GM18873 (cell line): ENCODE results near the gene RALBP1.

ENCODE experiments used
- ATAC-seq: cut with Tn5 transposase; IDR thresholded peaks from one replicate; pipeline ENCODE4 v1.9.1; 2021; ENCODE audit warnings: mild to moderate bottlenecking, moderate library complexity, moderate number of reproducible peaks; ENCODE audit not compliant: unreplicated experiment, low FRiP score

RALBP1 gene

DNA sequence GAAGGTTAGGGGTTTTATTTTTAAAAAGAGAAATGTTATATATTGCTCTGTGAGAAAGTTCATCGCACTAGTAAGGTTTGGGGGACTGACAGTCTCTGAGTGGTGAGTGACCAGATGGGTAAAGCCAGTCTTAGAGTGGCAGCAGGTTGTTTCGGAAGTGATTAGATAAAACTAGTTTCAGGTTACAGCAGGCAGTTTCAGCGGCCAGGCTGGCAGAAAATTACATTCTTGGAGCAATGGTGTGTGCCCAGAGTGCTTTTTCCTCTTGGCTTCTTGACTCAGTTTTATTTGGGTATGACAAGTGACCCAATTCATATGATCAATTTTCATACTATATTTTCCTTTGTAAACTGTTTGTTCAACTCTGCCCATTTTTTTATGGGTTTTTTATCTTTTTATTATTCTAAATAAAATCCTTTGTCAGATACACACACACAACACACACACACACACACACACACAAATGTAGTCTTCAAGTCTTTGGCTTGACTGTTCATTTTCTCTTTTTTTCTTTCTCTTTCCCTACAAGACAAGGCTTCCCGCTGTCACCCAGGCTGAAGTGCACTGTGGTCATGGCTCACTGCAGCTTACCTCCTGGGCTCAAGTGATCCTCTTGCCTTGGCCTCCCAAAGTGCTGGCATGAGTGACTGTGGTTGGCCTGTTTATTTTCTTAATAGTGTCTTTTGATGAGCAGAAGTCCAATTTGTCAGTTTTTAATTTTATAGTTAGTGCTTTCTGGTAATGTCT, 30.9 kb downstream of the RALBP1 start:
- no peak for ATAC-seq

DNA sequence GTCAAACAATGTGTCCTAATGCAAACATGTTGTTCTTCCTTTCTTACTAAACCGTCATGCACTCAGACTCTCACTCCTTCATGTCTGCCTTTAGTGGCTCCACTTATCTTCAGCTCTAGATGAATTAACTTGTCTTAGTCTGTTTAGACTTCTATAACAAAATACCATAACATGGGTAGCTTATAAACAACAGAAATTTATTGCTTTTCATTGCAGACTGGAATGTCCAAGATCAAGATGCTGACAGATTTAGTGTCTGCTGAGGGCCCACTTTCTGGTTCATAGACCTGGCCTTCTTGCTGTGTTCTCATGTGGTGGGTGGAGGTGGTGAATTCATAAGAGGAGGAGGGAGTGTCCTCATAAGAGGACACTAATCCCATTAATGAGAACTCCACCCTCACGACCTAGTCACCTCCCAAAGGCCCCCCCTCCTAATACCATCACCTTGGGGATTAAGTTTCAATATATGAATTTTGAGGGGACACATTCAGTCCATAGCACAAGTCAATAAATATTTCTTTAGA, 32.3 kb downstream of the RALBP1 start:
- no peak for ATAC-seq

DNA sequence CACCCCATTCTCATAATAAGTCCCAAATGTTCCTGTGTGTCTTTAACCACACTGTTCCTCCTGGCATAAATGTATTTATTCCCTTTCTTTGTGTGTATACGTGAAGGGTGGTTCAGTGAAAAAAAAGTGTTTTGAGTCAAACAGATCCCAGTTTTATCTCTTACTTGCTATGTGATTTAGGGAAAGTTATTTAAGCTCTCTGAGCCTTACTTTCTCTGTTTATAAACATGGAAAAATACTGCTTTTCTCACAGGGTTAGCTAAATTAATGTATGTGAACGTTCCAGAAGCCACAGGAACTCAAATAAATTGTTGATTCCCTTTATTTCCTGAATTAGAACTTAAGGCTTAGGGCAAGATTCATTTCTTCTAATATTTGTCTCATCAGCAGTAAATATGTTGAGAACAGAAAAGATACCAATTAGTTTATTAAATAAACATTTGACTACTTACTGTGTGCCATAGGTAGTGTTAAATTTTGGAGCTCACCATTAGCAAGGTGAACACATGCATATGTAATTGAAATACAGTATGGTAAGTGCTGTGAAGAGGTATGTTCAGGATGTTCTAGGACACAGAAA, 33.2 kb downstream of the RALBP1 start:
- no peak for ATAC-seq

DNA sequence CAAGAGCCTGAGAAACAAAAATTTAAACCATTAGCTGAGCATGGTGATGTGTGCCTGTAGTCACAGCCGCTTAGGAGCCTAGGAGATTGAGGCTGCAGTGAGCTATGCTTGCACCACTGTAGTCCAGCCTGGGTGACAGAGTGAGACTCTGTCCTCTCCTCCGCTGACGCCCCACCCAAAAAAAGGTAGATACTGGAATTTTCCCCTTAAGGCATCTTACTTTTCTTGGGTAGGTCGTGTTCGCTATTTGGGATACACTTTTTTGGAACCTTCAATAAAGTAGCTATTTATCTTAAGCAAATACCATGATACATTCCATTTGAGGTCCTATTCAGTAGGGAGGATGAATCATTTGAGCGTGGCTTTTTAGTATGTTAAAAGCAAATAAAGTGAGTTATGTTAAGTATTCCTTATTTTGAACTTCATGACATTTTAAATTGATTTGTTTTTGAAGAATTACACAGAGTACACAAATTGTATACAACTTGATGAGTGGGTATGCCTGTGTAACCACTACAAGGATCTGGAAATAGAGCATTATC, 38.7 kb downstream of the RALBP1 start:
- ATAC-seq, result no peak

DNA sequence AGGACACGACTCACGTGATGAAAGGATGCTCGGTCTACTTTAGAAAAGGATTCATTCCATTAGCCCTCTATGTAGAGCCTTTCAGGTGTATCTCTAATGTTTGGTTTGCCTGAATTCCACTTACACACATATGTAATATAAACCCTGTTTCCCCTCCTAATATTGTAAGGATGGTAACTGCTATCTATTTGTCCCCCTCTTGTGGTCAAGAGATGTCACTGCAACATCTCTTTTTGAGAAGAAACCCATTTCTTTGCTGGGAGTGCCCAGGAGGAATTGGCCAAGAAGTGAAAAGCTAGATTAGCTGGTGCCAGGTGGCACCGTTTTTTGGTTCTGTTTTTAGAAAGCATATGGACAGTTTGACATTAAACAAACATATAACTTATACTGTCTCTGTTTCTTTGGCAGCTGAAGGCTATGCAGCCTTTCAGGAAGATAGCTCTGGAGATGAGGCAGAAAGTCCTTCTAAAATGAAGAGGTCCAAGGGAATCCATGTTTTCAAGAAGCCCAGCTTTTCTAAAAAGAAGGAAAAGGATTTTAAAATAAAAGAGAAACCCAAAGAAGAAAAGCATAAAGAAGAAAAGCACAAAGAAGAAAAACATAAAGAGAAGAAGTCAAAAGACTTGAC, 41.2 kb downstream of the RALBP1 start:
- ATAC-seq, result no peak

DNA sequence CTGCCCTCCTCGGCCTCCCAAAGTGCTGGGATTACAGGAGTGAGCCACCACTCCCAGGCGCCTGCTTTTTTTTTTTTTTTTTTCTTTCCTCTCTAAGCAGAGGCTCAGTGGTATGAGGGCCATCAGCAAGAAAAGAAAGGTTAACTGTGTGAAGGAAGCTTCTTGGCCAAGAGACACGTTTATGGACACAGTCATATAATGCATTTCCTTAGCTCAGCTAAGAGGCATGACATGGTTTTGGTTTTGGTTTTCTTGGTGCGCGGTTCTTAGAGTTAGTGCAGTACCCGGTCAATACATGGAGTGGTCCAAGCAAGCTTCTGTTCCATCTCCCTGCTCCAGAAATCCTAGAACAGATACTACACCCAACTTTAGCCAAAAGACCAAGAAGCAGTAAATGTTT, 42.6 kb downstream of the RALBP1 start:
- ATAC-seq, result no peak

DNA sequence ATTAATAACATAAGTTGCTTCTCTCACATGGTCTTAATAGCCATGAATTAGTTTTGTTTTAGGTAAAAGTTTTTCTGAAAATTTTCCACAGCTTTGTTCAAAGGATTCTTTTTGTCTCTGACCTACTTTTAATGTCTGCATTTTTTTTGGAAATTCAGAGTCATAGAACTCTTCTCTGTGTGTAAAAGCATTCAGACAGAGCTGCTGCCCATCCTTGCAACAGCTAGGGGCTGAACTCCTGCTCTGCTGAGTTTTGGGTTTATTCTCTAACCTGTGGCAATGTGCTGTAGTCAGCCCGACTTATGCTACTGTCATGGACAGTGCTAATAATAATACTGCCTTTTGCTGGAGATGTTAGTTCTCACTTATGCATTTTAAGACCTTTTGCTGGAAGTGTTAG, 44.1 kb downstream of the RALBP1 start:
- no peak for ATAC-seq

DNA sequence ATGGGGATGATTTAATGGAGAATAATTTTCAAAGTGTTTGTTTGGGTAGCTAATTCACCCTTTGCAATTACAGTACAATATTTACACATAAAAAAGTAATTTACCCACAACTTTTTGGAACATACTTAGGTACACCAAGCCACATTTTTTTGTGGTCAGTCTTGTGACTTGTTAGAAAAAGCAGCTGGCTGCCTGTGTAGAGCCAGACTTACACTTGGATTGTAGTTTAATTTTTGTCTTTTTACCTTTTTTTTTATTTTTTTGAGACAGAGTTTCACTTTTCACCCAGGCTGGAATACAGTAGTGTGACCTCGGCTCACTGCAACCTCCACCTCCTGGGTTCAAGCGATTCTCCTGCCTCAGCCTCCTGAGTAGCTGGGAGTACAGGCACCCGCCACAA, 45.4 kb downstream of the RALBP1 start:
- no peak for ATAC-seq

DNA sequence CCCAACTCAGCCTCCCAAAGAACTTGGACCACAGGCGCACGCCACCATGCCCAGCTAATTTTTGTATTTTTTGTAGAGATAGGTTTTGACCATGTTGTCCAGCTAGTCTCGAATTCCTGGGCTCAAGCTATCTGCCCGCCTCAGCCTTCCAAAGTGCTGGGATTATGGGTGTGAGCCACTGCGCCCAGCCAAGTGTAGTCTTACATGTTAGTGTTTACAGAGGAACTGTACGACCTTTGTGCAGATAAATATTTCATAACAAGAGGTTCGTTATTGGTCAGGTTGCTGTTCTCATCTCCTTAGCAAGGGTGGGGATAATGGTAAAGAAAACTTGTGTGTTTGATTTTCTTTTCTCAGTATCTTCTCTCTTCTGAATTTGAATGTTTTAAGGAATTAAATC, 46.5 kb downstream of the RALBP1 start:
- ATAC-seq, result no peak

DNA sequence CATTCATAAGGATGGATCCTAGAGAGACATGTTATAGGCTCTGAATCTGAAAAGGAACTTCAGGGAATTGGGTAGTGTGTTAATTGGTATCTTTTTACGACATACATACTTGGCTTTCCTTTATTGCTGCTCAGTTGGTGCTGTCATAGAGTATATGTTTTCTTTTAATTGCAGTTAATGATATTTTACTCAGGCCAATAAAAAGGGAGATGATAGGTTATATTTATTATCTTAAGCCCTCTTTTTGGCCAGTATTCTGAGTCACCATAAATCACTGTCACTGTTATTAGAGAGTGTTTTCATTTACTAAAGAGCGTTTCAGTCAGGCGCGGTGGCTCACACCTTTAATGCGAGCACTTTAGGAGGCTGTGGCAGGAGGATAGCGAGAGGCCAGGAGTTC, 47.6 kb downstream of the RALBP1 start:
- ATAC-seq, result no peak

DNA sequence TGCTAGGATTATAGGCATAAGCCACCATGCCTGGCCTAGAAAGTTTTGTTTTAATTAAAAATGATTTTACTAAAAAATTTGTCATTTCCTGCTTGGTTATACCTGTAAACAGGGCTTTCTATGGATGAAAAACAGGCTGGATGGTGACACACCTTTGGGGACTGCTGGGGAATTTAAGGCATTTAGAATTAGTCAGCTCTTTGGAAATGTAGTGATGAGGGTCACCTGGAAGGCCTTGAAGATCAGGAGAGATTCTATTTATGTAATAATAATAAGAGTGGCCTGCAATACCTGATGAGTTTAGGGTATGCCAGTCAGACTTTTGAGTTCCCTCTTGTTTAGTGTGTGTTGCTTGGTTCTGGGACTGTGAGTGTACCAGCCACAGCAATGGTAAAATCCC, 51.1 kb downstream of the RALBP1 start:
- no peak for ATAC-seq

DNA sequence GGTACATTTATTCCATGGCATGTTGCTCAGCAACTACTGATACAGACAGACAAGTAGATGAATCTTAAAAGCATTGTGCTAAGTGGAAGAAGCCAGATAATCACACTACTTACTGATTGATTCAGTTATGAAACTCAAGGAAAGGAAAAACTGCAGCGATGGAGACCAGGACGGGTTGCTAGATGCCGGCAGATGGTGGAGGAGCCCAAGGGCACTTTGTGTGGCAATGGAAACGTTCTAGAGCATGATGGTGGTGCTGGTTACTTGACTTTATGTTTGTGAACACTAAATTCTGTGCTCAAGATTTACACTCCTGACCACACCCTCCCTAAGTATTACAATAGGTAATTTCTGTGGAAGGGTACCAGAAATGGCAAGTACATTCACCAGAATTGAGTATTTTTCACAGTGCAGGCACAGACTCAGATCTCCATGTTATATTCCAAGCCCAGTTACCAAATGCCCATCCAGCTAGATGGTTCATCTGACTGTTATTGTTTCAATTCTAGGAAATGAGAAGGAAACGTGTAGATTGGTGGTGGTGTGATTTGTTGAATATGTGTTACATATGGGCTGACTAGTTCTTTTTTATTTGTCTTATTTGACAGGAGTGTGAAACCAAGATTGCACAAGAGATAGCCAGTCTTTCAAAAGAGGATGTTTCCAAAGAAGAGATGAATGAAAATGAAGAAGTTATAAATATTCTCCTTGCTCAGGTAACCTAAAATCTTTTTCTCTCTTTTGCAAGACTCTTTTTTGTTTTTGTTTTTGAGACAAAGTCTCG, 55.1 kb downstream of the RALBP1 start:
- no peak for ATAC-seq

DNA sequence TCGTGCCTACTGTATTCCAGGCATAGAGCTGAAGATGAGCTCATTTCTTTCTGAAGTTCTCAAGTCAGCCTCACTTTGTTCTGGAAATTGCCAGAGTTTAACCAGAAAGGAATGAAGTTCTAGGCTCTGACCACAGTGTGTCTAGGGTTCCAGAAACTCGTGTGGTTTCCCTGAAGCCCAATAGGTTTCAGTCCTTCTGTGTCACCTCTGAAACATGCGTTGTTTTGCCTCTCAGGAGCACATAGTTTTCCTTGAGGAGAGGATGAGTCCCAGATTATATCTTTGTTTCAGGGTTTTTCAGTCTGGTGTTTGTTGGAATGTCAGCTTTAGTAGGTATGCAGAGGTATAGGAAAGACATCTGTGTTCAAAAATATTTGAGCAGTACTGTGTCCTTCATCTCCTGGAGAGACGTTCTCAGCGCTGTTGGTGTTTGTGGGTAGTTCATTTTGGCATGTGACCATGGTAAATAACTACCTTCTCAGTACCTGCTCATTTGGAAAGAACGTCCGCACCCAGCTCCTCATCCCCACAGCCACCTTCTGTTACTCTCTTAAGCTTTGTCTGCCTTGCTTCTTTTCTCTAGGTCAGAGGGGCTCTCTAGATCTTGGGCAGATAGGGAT, 56.6 kb downstream of the RALBP1 start:
- no peak for ATAC-seq

DNA sequence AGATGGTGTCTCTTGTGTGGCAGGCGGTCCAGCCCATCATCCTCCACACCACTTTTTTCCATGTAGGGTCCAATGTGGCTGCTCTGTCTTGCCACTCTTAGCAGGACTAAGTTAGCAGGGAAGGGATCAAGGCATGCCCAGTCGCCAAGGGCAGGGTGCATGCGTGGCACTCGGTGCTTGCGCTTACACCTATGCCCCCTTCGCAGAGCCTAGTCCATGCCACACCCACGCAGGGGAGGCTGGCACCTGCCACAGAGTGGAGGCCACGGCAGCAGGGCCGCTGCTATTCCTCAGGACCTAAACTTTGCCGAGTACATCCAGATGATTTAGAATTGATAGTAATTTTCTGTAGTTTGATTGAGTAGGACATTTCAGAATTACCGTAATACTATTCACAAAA, 59.5 kb downstream of the RALBP1 start:
- no peak for ATAC-seq

DNA sequence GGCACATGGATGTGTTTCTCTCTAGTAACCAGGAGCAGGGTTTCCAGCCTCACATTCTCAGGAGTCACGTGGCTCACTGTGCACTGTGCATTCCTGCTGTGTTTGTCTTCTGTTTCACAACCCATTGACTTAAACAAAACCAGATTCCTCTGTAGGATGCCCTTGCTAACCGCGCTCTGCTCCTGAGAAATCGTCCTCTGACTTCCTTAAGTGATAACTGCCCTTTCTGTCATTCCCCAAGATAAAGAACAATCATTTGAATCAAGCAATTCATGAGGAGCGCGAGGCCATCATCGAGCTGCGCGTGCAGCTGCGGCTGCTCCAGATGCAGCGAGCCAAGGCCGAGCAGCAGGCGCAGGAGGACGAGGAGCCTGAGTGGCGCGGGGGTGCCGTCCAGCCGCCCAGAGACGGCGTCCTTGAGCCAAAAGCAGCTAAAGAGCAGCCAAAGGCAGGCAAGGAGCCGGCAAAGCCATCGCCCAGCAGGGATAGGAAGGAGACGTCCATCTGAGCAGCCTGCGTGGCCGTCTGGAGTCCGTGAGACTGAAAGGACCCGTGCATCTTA, 60.2 kb downstream of the RALBP1 start:
- no peak for ATAC-seq

DNA sequence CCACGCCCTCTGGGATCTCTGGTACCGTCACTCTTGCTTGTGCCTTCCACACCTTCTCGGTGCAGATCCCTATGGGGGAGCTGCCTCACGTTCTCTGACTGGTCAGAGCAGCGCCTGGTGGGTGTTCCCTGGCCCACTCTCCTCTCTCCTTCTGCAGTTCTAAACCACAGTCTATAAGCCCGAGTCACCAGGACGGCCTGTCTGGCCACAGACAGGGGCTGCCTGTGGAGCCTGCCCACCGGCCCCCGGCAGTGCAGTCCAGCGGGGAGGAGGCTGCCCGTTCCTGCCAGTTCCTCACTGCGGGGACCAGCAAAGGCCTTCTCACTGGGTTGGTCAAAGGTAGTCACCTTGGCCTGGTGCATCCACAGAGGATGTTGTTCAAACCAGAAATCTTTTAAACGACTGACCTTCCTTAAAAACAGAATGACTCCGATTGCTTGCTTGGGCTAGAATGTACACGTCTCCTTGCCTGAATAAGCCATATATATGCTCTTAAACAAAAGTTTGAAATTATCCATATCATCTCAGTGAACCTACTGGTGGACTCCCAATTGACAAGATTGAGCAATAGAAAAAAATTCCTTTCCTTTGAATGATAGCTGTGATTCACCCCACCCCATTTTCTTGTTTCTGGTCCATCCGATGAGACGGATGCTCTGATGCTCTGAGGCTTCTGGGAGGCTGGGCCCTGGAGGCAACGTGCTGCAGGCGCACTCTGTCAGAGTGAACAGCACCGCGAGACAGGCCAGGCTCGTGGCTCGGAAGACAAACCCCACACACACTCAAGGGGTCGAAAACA, 61.2 kb downstream of the RALBP1 start:
- ATAC-seq, result no peak

DNA sequence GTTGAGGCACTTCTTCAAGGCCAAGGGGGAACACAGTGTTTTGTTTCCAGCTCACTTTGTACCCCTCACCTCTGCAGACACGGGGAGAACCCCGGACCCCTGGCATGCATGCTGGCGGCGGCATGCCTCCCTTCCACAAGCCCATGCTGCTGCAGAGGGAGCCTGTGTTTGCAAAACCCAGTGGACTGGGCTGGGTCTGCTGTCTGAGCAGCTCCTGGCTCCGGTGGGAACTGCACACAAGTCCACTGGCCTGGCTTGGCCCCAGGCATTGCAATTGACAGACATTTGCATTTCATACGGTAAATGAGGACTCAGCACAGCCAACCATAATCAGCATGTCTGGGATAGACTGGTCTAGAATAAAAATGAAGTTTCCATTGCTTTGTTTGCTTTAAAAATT, 62.4 kb downstream of the RALBP1 start:
- ATAC-seq, result no peak

DNA sequence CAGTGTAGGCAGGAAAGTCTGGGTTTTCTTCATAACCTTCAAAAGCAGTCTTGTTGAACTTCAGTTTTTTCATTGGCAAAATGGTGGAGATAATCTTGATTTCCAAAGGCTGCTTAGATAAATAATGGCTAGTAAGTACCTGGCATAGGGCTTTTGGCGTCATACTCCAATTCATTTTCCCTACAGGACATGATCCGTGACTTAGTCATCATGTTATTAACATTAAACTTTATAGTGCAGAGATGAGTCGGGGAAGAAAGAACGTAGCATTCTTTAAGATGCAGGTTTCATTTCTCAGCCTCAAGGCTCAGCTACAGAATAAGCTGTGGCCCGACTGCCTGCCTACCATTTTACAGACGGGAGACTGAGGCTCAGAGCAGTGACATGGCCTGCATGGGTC, 64.0 kb downstream of the RALBP1 start:
- ATAC-seq, result no peak

DNA sequence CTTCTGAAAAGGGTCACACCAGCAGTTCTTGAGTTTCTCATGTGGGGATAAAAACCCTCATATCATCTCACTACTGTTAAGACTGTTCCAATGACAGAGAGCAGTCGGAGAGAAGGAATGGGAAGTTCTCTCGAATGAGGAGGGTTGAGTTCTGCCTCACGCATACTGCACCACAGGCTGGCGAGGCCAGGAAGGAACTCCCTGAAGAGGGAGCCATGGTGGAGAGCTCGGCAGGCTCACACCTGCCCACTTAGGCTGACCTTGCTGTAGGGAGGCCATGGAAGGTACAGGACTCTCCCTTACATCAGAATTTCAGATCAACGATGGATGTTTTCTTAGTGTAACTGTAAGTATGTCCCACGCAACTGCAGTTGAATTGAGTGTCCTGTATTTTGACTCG, 64.6 kb downstream of the RALBP1 start:
- ATAC-seq, result no peak
